H9 (cell line): ENCODE data around the gene DNAAF5. TPM values are rescaled to one million over a fixed set of nuclear protein-coding genes. Genes with fewer than 3 reads are reported as not detected.

ENCODE experiments used
- DNase-seq: peaks from one replicate; pipeline ENCODE4 v3.0.0-alpha.2; 2017
- H2AFZ ChIP-seq: one replicate; pipeline ENCODE4 v1.6.1; 2013; ENCODE audit warnings: mild to moderate bottlenecking, low read length, control low read depth, moderate library complexity
- H2AK5ac ChIP-seq: 2 replicates; pipeline ENCODE4 v1.6.1; 2013; ENCODE audit warnings: low read length, control low read depth, mixed read lengths; ENCODE audit not compliant: insufficient read length
- H2BK120ac ChIP-seq: one replicate; pipeline ENCODE4 v1.6.1; 2013; ENCODE audit warnings: low read depth, mild to moderate bottlenecking, low read length, control low read depth, inconsistent platforms; ENCODE audit not compliant: poor library complexity, severe bottlenecking
- H2BK12ac ChIP-seq: 2 replicates; pipeline ENCODE4 v1.6.1; 2013; ENCODE audit warnings: low read length, control low read depth, mixed read lengths, low read depth; ENCODE audit not compliant: insufficient read length
- H2BK15ac ChIP-seq: 2 replicates; pipeline ENCODE4 v1.6.1; 2013; ENCODE audit warnings: low read depth, low read length, control low read depth
- H2BK20ac ChIP-seq: one replicate; pipeline ENCODE4 v1.6.1; 2013; ENCODE audit warnings: low read depth, mild to moderate bottlenecking, low read length, control low read depth, inconsistent platforms; ENCODE audit not compliant: poor library complexity, severe bottlenecking
- H2BK5ac ChIP-seq: 2 replicates; pipeline ENCODE4 v1.6.1; 2013; ENCODE audit warnings: low read length, control low read depth, mixed read lengths; ENCODE audit not compliant: insufficient read length
- H3K14ac ChIP-seq: 2 replicates; pipeline ENCODE4 v1.6.1; 2013; ENCODE audit warnings: low read length, control low read depth; ENCODE audit not compliant: insufficient read depth
- H3K18ac ChIP-seq: 2 replicates; pipeline ENCODE4 v1.6.1; 2013; ENCODE audit warnings: low read depth, mild to moderate bottlenecking, mixed read lengths, low read length, control low read depth; ENCODE audit not compliant: insufficient read length
- H3K23ac ChIP-seq: 2 replicates; pipeline ENCODE4 v1.6.1; 2013; ENCODE audit warnings: low read length, control low read depth, mixed read lengths, low read depth; ENCODE audit not compliant: insufficient read length
- H3K23me2 ChIP-seq: 2 replicates; pipeline ENCODE4 v1.6.1; 2013; ENCODE audit warnings: low read depth, mild to moderate bottlenecking, mixed read lengths, low read length, control low read depth; ENCODE audit not compliant: insufficient read length, poor library complexity, severe bottlenecking
- H3K27ac ChIP-seq: 2 replicates; pipeline ENCODE4 v1.5.1; 2013; ENCODE audit warnings: low read length, control low read depth, mixed read lengths, low read depth; ENCODE audit not compliant: insufficient read length
- H3K27me3 ChIP-seq: 2 replicates; pipeline ENCODE4 v1.6.1; 2013; ENCODE audit warnings: low read length, control low read depth, inconsistent platforms; ENCODE audit not compliant: insufficient read depth
- H3K4ac ChIP-seq: 2 replicates; pipeline ENCODE4 v1.6.1; 2013; ENCODE audit warnings: low read depth, mild to moderate bottlenecking, control low read depth, inconsistent platforms, low read length, moderate library complexity
- H3K4me1 ChIP-seq: 2 replicates; pipeline ENCODE4 v1.6.1; 2013; ENCODE audit warnings: low read length, control low read depth, inconsistent platforms; ENCODE audit not compliant: insufficient read depth
- H3K4me2 ChIP-seq: 2 replicates; pipeline ENCODE4 v1.6.1; 2013; ENCODE audit warnings: low read length, control low read depth, mixed read lengths; ENCODE audit not compliant: insufficient read length, insufficient read depth
- H3K56ac ChIP-seq: 2 replicates; pipeline ENCODE4 v1.6.1; 2013; ENCODE audit warnings: low read depth, mild to moderate bottlenecking, mixed read lengths, low read length, control low read depth; ENCODE audit not compliant: insufficient read length
- H3K79me1 ChIP-seq: 2 replicates; pipeline ENCODE4 v1.6.1; 2013; ENCODE audit warnings: low read depth, mild to moderate bottlenecking, moderate library complexity, low read length, control low read depth, inconsistent platforms; ENCODE audit not compliant: insufficient read depth, poor library complexity, severe bottlenecking
- H3K79me2 ChIP-seq: 2 replicates; pipeline ENCODE4 v1.6.1; 2013; ENCODE audit warnings: low read length, control low read depth, inconsistent platforms; ENCODE audit not compliant: insufficient read depth
- H3K9ac ChIP-seq: 2 replicates; pipeline ENCODE4 v1.6.1; 2013; ENCODE audit warnings: low read length, control low read depth, mixed read lengths; ENCODE audit not compliant: insufficient read length; ENCODE audit errors: extremely low read depth
- H3K9me3 ChIP-seq: one replicate; pipeline ENCODE4 v1.6.1; 2013; ENCODE audit warnings: low read depth, low read length, inconsistent platforms; ENCODE audit not compliant: control insufficient read depth
- H3T11ph ChIP-seq: one replicate; pipeline ENCODE4 v1.6.1; 2013; ENCODE audit warnings: mild to moderate bottlenecking, low read length, control low read depth, inconsistent platforms
- H4K20me1 ChIP-seq: one replicate; pipeline ENCODE4 v1.6.1; 2013; ENCODE audit not compliant: control insufficient read depth, insufficient read length, insufficient read depth
- H4K5ac ChIP-seq: 2 replicates; pipeline ENCODE4 v1.6.1; 2013; ENCODE audit warnings: low read depth, mild to moderate bottlenecking, mixed read lengths, low read length, control low read depth; ENCODE audit not compliant: insufficient read length
- H4K8ac ChIP-seq: replicated peaks from 2 replicates; pipeline ENCODE4 v1.6.1; 2013; ENCODE audit warnings: low read length, control low read depth, mixed read lengths, low read depth; ENCODE audit not compliant: insufficient read length
- H4K91ac ChIP-seq: 2 replicates; pipeline ENCODE4 v1.6.1; 2013; ENCODE audit warnings: low read depth, mild to moderate bottlenecking, moderate library complexity, mixed read lengths, low read length, control low read depth; ENCODE audit not compliant: insufficient read length
- H3K27ac Mint-ChIP-seq, 3 experiments: 2 replicates in 2 of 3; 3 replicates in 1 of 3; pipeline ENCODE4 v1.8.0; 2020 to 2021; ENCODE audit warnings: mixed read lengths in 3 of 3, mild to moderate bottlenecking in 1 of 3, moderate library complexity in 1 of 3
- H3K27me3 Mint-ChIP-seq: 2 replicates; pipeline ENCODE4 v1.8.0; 2021; ENCODE audit warnings: low read depth, mild to moderate bottlenecking, moderate library complexity, mixed read lengths
- H3K36me3 Mint-ChIP-seq, 3 experiments: 2 replicates in 2 of 3; 3 replicates in 1 of 3; pipeline ENCODE4 v1.8.0; 2020 to 2021; ENCODE audit warnings: low read depth in 3 of 3, mixed read lengths in 3 of 3; ENCODE audit not compliant: insufficient read depth in 1 of 3
- H3K4me1 Mint-ChIP-seq, 2 experiments: 2 replicates each; pipeline ENCODE4 v1.8.0; 2020; ENCODE audit warnings: mixed read lengths in 2 of 2
- H3K4me3 Mint-ChIP-seq, 2 experiments: 2 replicates in 1 of 2; 3 replicates in 1 of 2; pipeline ENCODE4 v1.8.0; 2020 to 2021; ENCODE audit warnings: mild to moderate bottlenecking in 2 of 2, mixed read lengths in 2 of 2, moderate library complexity in 1 of 2
- H3K9me3 Mint-ChIP-seq, 2 experiments: 2 replicates in 1 of 2; 3 replicates in 1 of 2; pipeline ENCODE4 v1.8.0; 2020; ENCODE audit warnings: mild to moderate bottlenecking in 2 of 2, mixed read lengths in 2 of 2, moderate library complexity in 1 of 2
- WGBS: extraction: QIAGEN DNeasy Blood & Tissue Kit; methylation state at CpG from one replicate; pipeline ENCODE4 v1.1.7; 2013; ENCODE audit warnings: missing lambda C conversion rate, low lambda C conversion rate, mixed read lengths; ENCODE audit not compliant: insufficient read length; ENCODE audit errors: extremely low coverage; 5-methylcytosine and 5-hydroxymethylcytosine counted together
- total RNA-seq: library from RNA; stranded (reverse); gene quantifications from 2 replicates; pipeline ENCODE4 v1.2.1, GENCODE V29; 2021
- TF ChIP-seq, protein P1 (sequence below): fragments of 200-600 bp; sonication (generic); conservative IDR thresholded peaks from 3 replicates; pipeline ENCODE4 v1.8.0; 2021; ENCODE audit warnings: antibody characterized with exemption, mild to moderate bottlenecking

Gene DNAAF5
- total RNA-seq, 1 experiment from 2014 or later = 43.5 TPM

DNA sequence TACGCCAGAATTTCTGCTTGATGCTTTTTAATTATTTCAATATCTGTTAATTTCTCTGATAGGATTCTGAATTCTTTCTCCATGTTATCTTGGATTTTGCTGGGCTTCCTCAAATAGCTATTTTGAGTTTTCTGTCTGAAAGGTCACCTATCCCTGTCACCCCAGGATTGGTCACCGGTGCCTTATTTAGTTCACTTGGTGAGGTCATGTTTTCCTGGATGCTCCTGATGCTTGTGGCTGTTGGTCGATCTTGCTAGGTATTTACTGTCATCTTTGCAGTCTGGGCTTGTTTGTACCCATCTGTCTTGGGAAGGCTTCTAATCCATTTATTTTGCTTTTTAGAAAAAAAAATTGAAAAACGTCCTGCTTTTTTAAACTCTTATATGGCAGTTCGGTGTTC lies 11.7 kb downstream of the DNAAF5 start:
- no CpG with 5 or more reads among the region's 5 CpGs for WGBS
- H3K4ac ChIP-seq = no peak overlapping the region
- no peak overlapping the region for H4K8ac ChIP-seq
- H3K9me3 ChIP-seq = peaks cover 15% of the 10 kb centered on the region
- no peaks in the 10 kb centered on the region for H3K4me1 ChIP-seq
- no peak overlapping the region for H3K9ac ChIP-seq
- no peak overlapping the region for H3K14ac ChIP-seq
- H3K27ac Mint-ChIP-seq = no peak overlapping the region
- H4K5ac ChIP-seq = no peak overlapping the region
- no peak overlapping the region for H2BK12ac ChIP-seq
- H3K79me1 ChIP-seq = peaks cover 2% of the 10 kb centered on the region
- H2BK120ac ChIP-seq = no peak overlapping the region
- H2AFZ ChIP-seq = no peak overlapping the region
- H3K27me3 ChIP-seq = no peaks in the 10 kb centered on the region
- H2BK20ac ChIP-seq = no peak overlapping the region
- no peak overlapping the region for H3T11ph ChIP-seq
- no peaks in the 10 kb centered on the region for H4K20me1 ChIP-seq
- H3K4me2 ChIP-seq = no peak overlapping the region
- no peak overlapping the region for H3K18ac ChIP-seq
- TF ChIP-seq, protein P1, sequence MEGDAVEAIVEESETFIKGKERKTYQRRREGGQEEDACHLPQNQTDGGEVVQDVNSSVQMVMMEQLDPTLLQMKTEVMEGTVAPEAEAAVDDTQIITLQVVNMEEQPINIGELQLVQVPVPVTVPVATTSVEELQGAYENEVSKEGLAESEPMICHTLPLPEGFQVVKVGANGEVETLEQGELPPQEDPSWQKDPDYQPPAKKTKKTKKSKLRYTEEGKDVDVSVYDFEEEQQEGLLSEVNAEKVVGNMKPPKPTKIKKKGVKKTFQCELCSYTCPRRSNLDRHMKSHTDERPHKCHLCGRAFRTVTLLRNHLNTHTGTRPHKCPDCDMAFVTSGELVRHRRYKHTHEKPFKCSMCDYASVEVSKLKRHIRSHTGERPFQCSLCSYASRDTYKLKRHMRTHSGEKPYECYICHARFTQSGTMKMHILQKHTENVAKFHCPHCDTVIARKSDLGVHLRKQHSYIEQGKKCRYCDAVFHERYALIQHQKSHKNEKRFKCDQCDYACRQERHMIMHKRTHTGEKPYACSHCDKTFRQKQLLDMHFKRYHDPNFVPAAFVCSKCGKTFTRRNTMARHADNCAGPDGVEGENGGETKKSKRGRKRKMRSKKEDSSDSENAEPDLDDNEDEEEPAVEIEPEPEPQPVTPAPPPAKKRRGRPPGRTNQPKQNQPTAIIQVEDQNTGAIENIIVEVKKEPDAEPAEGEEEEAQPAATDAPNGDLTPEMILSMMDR = no peak
- H3K23ac ChIP-seq = no peak overlapping the region
- no peak overlapping the region for H3K27ac ChIP-seq
- H2AK5ac ChIP-seq = no peak overlapping the region
- H3K79me2 ChIP-seq = peaks cover 14% of the 10 kb centered on the region; the same call in 1 of the 2 replicates
- H4K91ac ChIP-seq = no peak overlapping the region
- peaks cover 18 to 24% (median 19%) of the 10 kb centered on the region in 3 experiments; a peak in 6 of 7 replicates for H3K36me3 Mint-ChIP-seq
- no peaks in the 10 kb centered on the region for H3K23me2 ChIP-seq
- no peak for DNase-seq
- H2BK15ac ChIP-seq = no peak overlapping the region
- H3K27me3 Mint-ChIP-seq = no peaks in the 10 kb centered on the region
- no peak overlapping the region for H3K4me3 Mint-ChIP-seq
- H3K4me1 Mint-ChIP-seq = 0 out of 4 replicates have a peak, but pooled peaks cover 0 to 2% of the 10 kb centered on the region in 2 experiments
- no peaks in the 10 kb centered on the region; a peak in 2 of 5 replicates for H3K9me3 Mint-ChIP-seq
- no peak overlapping the region for H2BK5ac ChIP-seq
- no peak overlapping the region for H3K56ac ChIP-seq
